Measurements from ENCODE around the gene SFMBT2.
"Not testable (repeated sequence)": the region's sequence is repeated elsewhere in the genome, so short reads cannot be mapped to it uniquely, and the experiment has no call there.

The SFMBT2 gene

GRCh38 chr10:7195118-7195517, 215.7 kb downstream of the SFMBT2 start:
- no peak overlapping the region for H3K4me3 Mint-ChIP-seq
- H3K4me1 Mint-ChIP-seq (ENCODE audit: low read depth), result peaks cover 71% of the 10 kb centered on the region
- peaks cover 84% of the 10 kb centered on the region for H3K36me3 Mint-ChIP-seq (ENCODE audit: low read depth)
- no peaks in the 10 kb centered on the region for H3K27me3 Mint-ChIP-seq
- peaks cover 30% of the 10 kb centered on the region for H3K9me3 Mint-ChIP-seq
- no peak overlapping the region for H3K27ac Mint-ChIP-seq

GRCh38 chr10:7194571-7194970, 216.3 kb downstream of the SFMBT2 start:
- peak overlapping the region; percentile 98 for H3K27ac Mint-ChIP-seq
- H3K4me3 Mint-ChIP-seq, result no peak overlapping the region
- peaks cover 68% of the 10 kb centered on the region for H3K4me1 Mint-ChIP-seq (ENCODE audit: low read depth)
- H3K27me3 Mint-ChIP-seq, result no peaks in the 10 kb centered on the region
- peaks cover 80% of the 10 kb centered on the region for H3K36me3 Mint-ChIP-seq (ENCODE audit: low read depth)
- H3K9me3 Mint-ChIP-seq, result peaks cover 31% of the 10 kb centered on the region

GRCh38 chr10:7193369-7193768, 217.5 kb downstream of the SFMBT2 start:
- peaks cover 76% of the 10 kb centered on the region for H3K4me1 Mint-ChIP-seq (ENCODE audit: low read depth)
- H3K27ac Mint-ChIP-seq, result peak overlapping the region; percentile 98
- peak overlapping the region; percentile 73 for H3K4me3 Mint-ChIP-seq
- peaks cover 81% of the 10 kb centered on the region for H3K36me3 Mint-ChIP-seq (ENCODE audit: low read depth)
- no peaks in the 10 kb centered on the region for H3K27me3 Mint-ChIP-seq
- peaks cover 34% of the 10 kb centered on the region for H3K9me3 Mint-ChIP-seq

GRCh38 chr10:7192831-7193361, 217.9 kb downstream of the SFMBT2 start:
- H3K36me3 Mint-ChIP-seq (ENCODE audit: low read depth), result peaks cover 80% of the 10 kb centered on the region
- peaks cover 80% of the 10 kb centered on the region for H3K4me1 Mint-ChIP-seq (ENCODE audit: low read depth)
- peak overlapping the region; percentile 98 for H3K27ac Mint-ChIP-seq
- H3K4me3 Mint-ChIP-seq, result peak overlapping the region; percentile 73
- H3K9me3 Mint-ChIP-seq, result peaks cover 34% of the 10 kb centered on the region
- no peaks in the 10 kb centered on the region for H3K27me3 Mint-ChIP-seq

GRCh38 chr10:7192061-7192460, 218.8 kb downstream of the SFMBT2 start:
- Mint-ChIP-seq H3K4me1 (ENCODE audit: low read depth) (peaks cover 89% of the 10 kb centered on the region), H3K4me3 (peak overlapping the region; percentile 73), H3K36me3 (ENCODE audit: low read depth) (peaks cover 80% of the 10 kb centered on the region), H3K27ac (peak overlapping the region; percentile 98), H3K27me3 (no peaks in the 10 kb centered on the region), H3K9me3 (peaks cover 34% of the 10 kb centered on the region)

GRCh38 chr10:7190772-7191171, 220.1 kb downstream of the SFMBT2 start:
- Mint-ChIP-seq H3K27ac (peak overlapping the region; percentile 43), H3K36me3 (ENCODE audit: low read depth) (peaks cover 80% of the 10 kb centered on the region), H3K4me3 (peak overlapping the region; percentile 11), H3K9me3 (peaks cover 26% of the 10 kb centered on the region), H3K4me1 (ENCODE audit: low read depth) (peaks cover 93% of the 10 kb centered on the region)
- H3K27me3 Mint-ChIP-seq, result not testable (repeated sequence)

- Mint-ChIP-seq H3K27me3 (no peaks in the 10 kb centered on the region), H3K27ac (no peak overlapping the region), H3K36me3 (ENCODE audit: low read depth) (peaks cover 80% of the 10 kb centered on the region), H3K9me3 (peaks cover 25% of the 10 kb centered on the region), H3K4me3 (no peak overlapping the region), H3K4me1 (ENCODE audit: low read depth) (peaks cover 95% of the 10 kb centered on the region)
Measured at GRCh38 chr10:7189909-7190308, 220.9 kb downstream of the SFMBT2 start.

GRCh38 chr10:7188456-7189050, 222.3 kb downstream of the SFMBT2 start:
- peaks cover 82% of the 10 kb centered on the region for H3K36me3 Mint-ChIP-seq (ENCODE audit: low read depth)
- peaks cover 95% of the 10 kb centered on the region for H3K4me1 Mint-ChIP-seq (ENCODE audit: low read depth)
- H3K4me3 Mint-ChIP-seq, result no peak overlapping the region
- H3K27me3 Mint-ChIP-seq, result no peaks in the 10 kb centered on the region
- H3K9me3 Mint-ChIP-seq, result peaks cover 28% of the 10 kb centered on the region
- H3K27ac Mint-ChIP-seq, result no peak overlapping the region

GRCh38 chr10:7186387-7187018, 224.3 kb downstream of the SFMBT2 start:
- Mint-ChIP-seq H3K27ac (no peak overlapping the region), H3K36me3 (ENCODE audit: low read depth) (peaks cover 88% of the 10 kb centered on the region), H3K27me3 (no peaks in the 10 kb centered on the region), H3K4me3 (no peak overlapping the region), H3K4me1 (ENCODE audit: low read depth) (peaks cover 85% of the 10 kb centered on the region), H3K9me3 (peaks cover 34% of the 10 kb centered on the region)

GRCh38 chr10:7185367-7185690, 225.5 kb downstream of the SFMBT2 start:
- H3K4me1 Mint-ChIP-seq (ENCODE audit: low read depth), result peaks cover 80% of the 10 kb centered on the region

GRCh38 chr10:7184660-7185366, 226.0 kb downstream of the SFMBT2 start:
- Mint-ChIP-seq H3K9me3 (peaks cover 26% of the 10 kb centered on the region), H3K36me3 (ENCODE audit: low read depth) (peaks cover 85% of the 10 kb centered on the region), H3K4me1 (ENCODE audit: low read depth) (peaks cover 79% of the 10 kb centered on the region), H3K27me3 (no peaks in the 10 kb centered on the region), H3K27ac (peak overlapping the region; percentile 90), H3K4me3 (peak overlapping the region; percentile 45)

More at GRCh38 chr10:7185367-7185690, 225.5 kb downstream of the SFMBT2 start:
- Mint-ChIP-seq H3K27ac (peak overlapping the region; percentile 90), H3K9me3 (peaks cover 26% of the 10 kb centered on the region), H3K4me3 (peak overlapping the region; percentile 45), H3K36me3 (ENCODE audit: low read depth) (peaks cover 83% of the 10 kb centered on the region), H3K27me3 (no peaks in the 10 kb centered on the region)

- Mint-ChIP-seq H3K36me3 (ENCODE audit: low read depth) (peaks cover 86% of the 10 kb centered on the region), H3K4me1 (ENCODE audit: low read depth) (peaks cover 72% of the 10 kb centered on the region), H3K9me3 (peaks cover 23% of the 10 kb centered on the region), H3K27ac (peak overlapping the region; percentile 90), H3K4me3 (peak overlapping the region; percentile 20)
- not testable (repeated sequence) for H3K27me3 Mint-ChIP-seq
Measured at GRCh38 chr10:7184116-7184515, 226.7 kb downstream of the SFMBT2 start.

- Mint-ChIP-seq H3K9me3 (peaks cover 23% of the 10 kb centered on the region), H3K36me3 (ENCODE audit: low read depth) (peaks cover 86% of the 10 kb centered on the region), H3K4me1 (ENCODE audit: low read depth) (peaks cover 54% of the 10 kb centered on the region)
- not testable (repeated sequence) for H3K27ac Mint-ChIP-seq, H3K27me3 Mint-ChIP-seq, H3K4me3 Mint-ChIP-seq
Measured at GRCh38 chr10:7182327-7182726, 228.5 kb downstream of the SFMBT2 start.

GRCh38 chr10:7181420-7181819, 229.4 kb downstream of the SFMBT2 start:
- no peak overlapping the region for H3K27ac Mint-ChIP-seq
- peaks cover 23% of the 10 kb centered on the region for H3K9me3 Mint-ChIP-seq
- peaks cover 45% of the 10 kb centered on the region for H3K4me1 Mint-ChIP-seq (ENCODE audit: low read depth)
- no peak overlapping the region for H3K4me3 Mint-ChIP-seq
- peaks cover 86% of the 10 kb centered on the region for H3K36me3 Mint-ChIP-seq (ENCODE audit: low read depth)
- H3K27me3 Mint-ChIP-seq, result no peaks in the 10 kb centered on the region

- peaks cover 86% of the 10 kb centered on the region for H3K36me3 Mint-ChIP-seq (ENCODE audit: low read depth)
- no peak overlapping the region for H3K4me3 Mint-ChIP-seq
- H3K27me3 Mint-ChIP-seq, result no peaks in the 10 kb centered on the region
- no peak overlapping the region for H3K27ac Mint-ChIP-seq
- peaks cover 26% of the 10 kb centered on the region for H3K4me1 Mint-ChIP-seq (ENCODE audit: low read depth)
- peaks cover 21% of the 10 kb centered on the region for H3K9me3 Mint-ChIP-seq
Measured at GRCh38 chr10:7179536-7179935, 231.3 kb downstream of the SFMBT2 start.
